Activated naive CD8-positive, alpha-beta T cell treated with anti-CD3 and anti-CD28 coated beads, Interleukin-2, amount 50 U/mL, for 24 hours (primary cell): ENCODE measurements around the gene RNF222.

Experiments
- ATAC-seq: fragments of 150-1000 bp; cut with Tn5 transposase; one replicate; pipeline ENCODE4 v1.10.0; 2021
- DNase-seq: peaks from one replicate; pipeline ENCODE4 v3.0.0; 2021
- H3K27ac Mint-ChIP-seq: one replicate; pipeline ENCODE4 v1.8.0; 2021; ENCODE audit warnings: mild to moderate bottlenecking, mixed read lengths
- H3K27me3 Mint-ChIP-seq: one replicate; pipeline ENCODE4 v1.8.0; 2021; ENCODE audit warnings: mixed read lengths
- H3K36me3 Mint-ChIP-seq: one replicate; pipeline ENCODE4 v1.8.0; 2021; ENCODE audit warnings: low read depth, mixed read lengths
- H3K4me1 Mint-ChIP-seq: one replicate; pipeline ENCODE4 v1.8.0; 2021; ENCODE audit warnings: mixed read lengths
- H3K4me3 Mint-ChIP-seq: one replicate; pipeline ENCODE4 v1.8.0; 2021; ENCODE audit warnings: mild to moderate bottlenecking, moderate library complexity, mixed read lengths
- H3K9me3 Mint-ChIP-seq: one replicate; pipeline ENCODE4 v1.8.0; 2021; ENCODE audit warnings: mixed read lengths

Gene RNF222

GRCh38 chr17:8397636-8398035 is at the start of gene RNF222:
Gene RNF222 (minus strand): TSS chr17:8397827. CDS start chr17:8393461, 4,366 bp downstream.
- no peak for DNase-seq
- Mint-ChIP-seq H3K27ac (no peak within 1 kb of the TSS), H3K9me3 (no peaks in the 10 kb centered on the region), H3K4me1 (peaks cover 9% of the 10 kb centered on the region), H3K36me3 (no peaks in the 10 kb centered on the region), H3K4me3 (no peak within 1 kb of the TSS), H3K27me3 (peaks cover 18% of the 10 kb centered on the region)
- ATAC-seq = no peak

GRCh38 chr17:8445536-8445935 is 47.9 kb upstream of the RNF222 start:
- DNase-seq = no peak
- H3K27ac Mint-ChIP-seq = no peak overlapping the region
- H3K4me1 Mint-ChIP-seq = peaks cover 31% of the 10 kb centered on the region
- ATAC-seq = no peak
- H3K4me3 Mint-ChIP-seq = no peak overlapping the region
- H3K9me3 Mint-ChIP-seq = no peaks in the 10 kb centered on the region
- H3K36me3 Mint-ChIP-seq = peaks cover 43% of the 10 kb centered on the region
- H3K27me3 Mint-ChIP-seq = no peaks in the 10 kb centered on the region

GRCh38 chr17:8444494-8444893 is 46.9 kb upstream of the RNF222 start:
- Mint-ChIP-seq H3K27me3 (no peaks in the 10 kb centered on the region), H3K36me3 (peaks cover 43% of the 10 kb centered on the region), H3K9me3 (no peaks in the 10 kb centered on the region), H3K27ac (no peak overlapping the region), H3K4me1 (peaks cover 41% of the 10 kb centered on the region), H3K4me3 (no peak overlapping the region)
- no peak for ATAC-seq
- DNase-seq = no peak

- Mint-ChIP-seq H3K36me3 (peaks cover 40% of the 10 kb centered on the region), H3K27ac (no peak overlapping the region), H3K27me3 (no peaks in the 10 kb centered on the region), H3K4me1 (peaks cover 45% of the 10 kb centered on the region), H3K9me3 (no peaks in the 10 kb centered on the region), H3K4me3 (no peak overlapping the region)
- ATAC-seq (no peak), DNase-seq (no peak)
Observed at GRCh38 chr17:8443756-8444155, 46.1 kb upstream of the RNF222 start.

- Mint-ChIP-seq H3K36me3 (peaks cover 35% of the 10 kb centered on the region), H3K27ac (peak overlapping the region; percentile 52), H3K4me3 (no peak overlapping the region), H3K4me1 (peaks cover 58% of the 10 kb centered on the region), H3K9me3 (no peaks in the 10 kb centered on the region), H3K27me3 (no peaks in the 10 kb centered on the region)
- ATAC-seq (no peak), DNase-seq (no peak)
Observed at GRCh38 chr17:8442310-8442709, 44.7 kb upstream of the RNF222 start.

GRCh38 chr17:8441690-8442089 is 44.1 kb upstream of the RNF222 start:
- Mint-ChIP-seq H3K27ac (peak overlapping the region; percentile 52), H3K9me3 (no peaks in the 10 kb centered on the region), H3K27me3 (no peaks in the 10 kb centered on the region), H3K36me3 (peaks cover 31% of the 10 kb centered on the region), H3K4me3 (no peak overlapping the region), H3K4me1 (peaks cover 63% of the 10 kb centered on the region)
- ATAC-seq = no peak
- DNase-seq = no peak

GRCh38 chr17:8439681-8440080 is 42.1 kb upstream of the RNF222 start:
- H3K36me3 Mint-ChIP-seq = peaks cover 23% of the 10 kb centered on the region
- no peak for ATAC-seq
- no peaks in the 10 kb centered on the region for H3K9me3 Mint-ChIP-seq
- peaks cover 70% of the 10 kb centered on the region for H3K4me1 Mint-ChIP-seq
- H3K4me3 Mint-ChIP-seq = no peak overlapping the region
- H3K27me3 Mint-ChIP-seq = no peaks in the 10 kb centered on the region
- no peak overlapping the region for H3K27ac Mint-ChIP-seq
- no peak for DNase-seq

GRCh38 chr17:8438441-8438840 is 40.8 kb upstream of the RNF222 start:
- no peak for ATAC-seq
- no peaks in the 10 kb centered on the region for H3K9me3 Mint-ChIP-seq
- H3K27ac Mint-ChIP-seq = no peak overlapping the region
- H3K4me3 Mint-ChIP-seq = no peak overlapping the region
- no peak for DNase-seq
- H3K36me3 Mint-ChIP-seq = peaks cover 16% of the 10 kb centered on the region
- H3K4me1 Mint-ChIP-seq = peaks cover 62% of the 10 kb centered on the region
- H3K27me3 Mint-ChIP-seq = no peaks in the 10 kb centered on the region

GRCh38 chr17:8436844-8437171 is 39.2 kb upstream of the RNF222 start:
- Mint-ChIP-seq H3K9me3 (no peaks in the 10 kb centered on the region), H3K36me3 (peaks cover 16% of the 10 kb centered on the region), H3K4me1 (peaks cover 50% of the 10 kb centered on the region), H3K4me3 (peak overlapping the region; percentile 97), H3K27me3 (no peaks in the 10 kb centered on the region), H3K27ac (peak overlapping the region; percentile 94)
- DNase-seq (no peak), ATAC-seq (no peak)

- ATAC-seq (peak; percentile 72), DNase-seq (peak; percentile 66)
- no peaks in the 10 kb centered on the region for H3K27me3 Mint-ChIP-seq
- peaks cover 45% of the 10 kb centered on the region for H3K4me1 Mint-ChIP-seq
- peaks cover 16% of the 10 kb centered on the region for H3K36me3 Mint-ChIP-seq
- H3K9me3 Mint-ChIP-seq = no peaks in the 10 kb centered on the region
- peak overlapping the region; percentile 97 for H3K4me3 Mint-ChIP-seq
- H3K27ac Mint-ChIP-seq = peak overlapping the region; percentile 94
Observed at GRCh38 chr17:8436169-8436843, 38.7 kb upstream of the RNF222 start.

GRCh38 chr17:8435245-8436168 is 37.9 kb upstream of the RNF222 start, which contains the start of gene NDEL1:
Gene NDEL1 (plus strand): TSS chr17:8435884. CDS start chr17:8444272, 8,388 bp downstream.
- no peaks in the 10 kb centered on the region for H3K27me3 Mint-ChIP-seq
- H3K4me3 Mint-ChIP-seq = peak within 1 kb of the TSS; percentile 97
- ATAC-seq (peak; percentile 99), DNase-seq (peak; percentile 100)
- peaks cover 38% of the 10 kb centered on the region for H3K4me1 Mint-ChIP-seq
- H3K9me3 Mint-ChIP-seq = no peaks in the 10 kb centered on the region
- peaks cover 16% of the 10 kb centered on the region for H3K36me3 Mint-ChIP-seq
- peak within 1 kb of the TSS; percentile 94 for H3K27ac Mint-ChIP-seq

- Mint-ChIP-seq H3K27ac (no peak overlapping the region), H3K4me3 (no peak overlapping the region), H3K27me3 (no peaks in the 10 kb centered on the region), H3K4me1 (peaks cover 4% of the 10 kb centered on the region), H3K9me3 (no peaks in the 10 kb centered on the region), H3K36me3 (no peaks in the 10 kb centered on the region)
- no peak for ATAC-seq
- no peak for DNase-seq
Observed at GRCh38 chr17:8430966-8431365, 33.3 kb upstream of the RNF222 start.

- Mint-ChIP-seq H3K27ac (no peak overlapping the region), H3K4me3 (no peak overlapping the region), H3K27me3 (peaks cover 13% of the 10 kb centered on the region), H3K9me3 (no peaks in the 10 kb centered on the region), H3K36me3 (no peaks in the 10 kb centered on the region), H3K4me1 (no peaks in the 10 kb centered on the region)
- no peak for ATAC-seq
- no peak for DNase-seq
Observed at GRCh38 chr17:8426802-8427201, 29.2 kb upstream of the RNF222 start.

- Mint-ChIP-seq H3K27ac (no peak overlapping the region), H3K4me3 (no peak overlapping the region), H3K27me3 (peaks cover 15% of the 10 kb centered on the region), H3K36me3 (no peaks in the 10 kb centered on the region), H3K4me1 (no peaks in the 10 kb centered on the region), H3K9me3 (no peaks in the 10 kb centered on the region)
- ATAC-seq (no peak), DNase-seq (no peak)
Observed at GRCh38 chr17:8426094-8426720, 28.6 kb upstream of the RNF222 start.

- DNase-seq (no peak), ATAC-seq (no peak)
- H3K27ac Mint-ChIP-seq = no peak overlapping the region
- no peaks in the 10 kb centered on the region for H3K4me1 Mint-ChIP-seq
- H3K4me3 Mint-ChIP-seq = no peak overlapping the region
- peaks cover 36% of the 10 kb centered on the region for H3K27me3 Mint-ChIP-seq
- H3K36me3 Mint-ChIP-seq = no peaks in the 10 kb centered on the region
- no peaks in the 10 kb centered on the region for H3K9me3 Mint-ChIP-seq
Observed at GRCh38 chr17:8421571-8421970, 23.9 kb upstream of the RNF222 start.
